HG02870 (cell line): ENCODE data around the gene YOD1.

ENCODE experiments used
- ATAC-seq: cut with Tn5 transposase; IDR thresholded peaks from one replicate; pipeline ENCODE4 v1.9.1; 2021; ENCODE audit warnings: mild to moderate bottlenecking, moderate library complexity; ENCODE audit not compliant: unreplicated experiment

Gene YOD1

DNA sequence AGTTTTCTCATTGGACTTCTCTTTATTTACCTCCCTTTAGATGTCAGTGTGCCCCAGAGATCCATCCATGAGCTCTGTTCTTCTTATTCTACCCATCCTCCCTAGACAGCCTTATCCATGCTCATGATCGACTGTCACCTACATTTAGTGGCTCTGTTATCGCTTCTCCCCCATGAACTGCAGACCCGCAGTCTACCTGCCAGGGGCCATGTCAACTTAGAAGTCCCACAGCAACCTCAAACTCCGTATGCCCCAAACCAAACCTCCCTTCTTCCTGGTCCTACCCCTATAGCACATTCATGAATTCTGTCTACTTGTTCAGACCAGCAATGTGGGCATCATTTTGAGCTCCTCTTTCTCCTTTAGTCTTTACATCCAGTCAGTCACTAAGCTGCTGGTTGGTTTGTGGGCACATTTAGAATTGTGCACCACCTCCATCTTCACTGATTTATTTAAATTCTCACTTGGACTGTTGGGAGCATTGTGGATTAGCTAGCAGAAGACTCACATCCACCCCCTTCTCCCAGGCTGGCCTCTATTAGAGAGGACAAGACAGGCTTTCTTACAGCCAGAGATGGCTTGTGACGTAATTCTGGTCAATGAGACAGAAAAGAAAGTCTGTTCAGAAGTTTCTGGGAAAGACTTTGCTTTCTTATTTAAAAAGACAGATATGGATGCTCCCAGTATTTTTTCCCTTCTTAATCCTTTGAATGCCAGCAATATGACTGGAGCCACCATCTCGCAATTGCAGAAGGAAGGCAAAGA, 37.5 kb downstream of the YOD1 start:
- no peak for ATAC-seq

GRCh38 chr1:207010726-207011125, 40.3 kb downstream of the YOD1 start:
- no peak for ATAC-seq

DNA sequence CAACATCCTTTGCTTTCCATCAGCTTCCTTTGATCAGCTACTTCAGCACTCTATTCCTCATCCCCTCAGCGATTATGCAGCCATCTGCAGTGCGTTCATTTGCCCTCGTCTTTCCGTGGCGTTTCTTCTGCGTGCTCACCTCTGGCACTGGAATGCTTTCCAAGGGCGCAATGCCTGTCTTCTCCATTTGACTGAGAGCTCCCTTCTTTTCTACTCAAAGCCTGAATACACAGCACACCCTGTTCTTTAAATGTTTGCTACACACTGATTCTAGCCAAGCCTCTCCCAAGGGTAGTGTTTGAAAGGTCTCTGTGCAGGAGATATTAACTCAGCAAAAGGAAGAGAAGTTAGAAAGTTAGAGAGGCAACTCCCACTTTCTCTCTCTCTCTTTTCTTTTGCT, 41.1 kb downstream of the YOD1 start:
- no peak for ATAC-seq

- no peak for ATAC-seq
Observed at GRCh38 chr1:207009182-207009850, 41.7 kb downstream of the YOD1 start.

DNA sequence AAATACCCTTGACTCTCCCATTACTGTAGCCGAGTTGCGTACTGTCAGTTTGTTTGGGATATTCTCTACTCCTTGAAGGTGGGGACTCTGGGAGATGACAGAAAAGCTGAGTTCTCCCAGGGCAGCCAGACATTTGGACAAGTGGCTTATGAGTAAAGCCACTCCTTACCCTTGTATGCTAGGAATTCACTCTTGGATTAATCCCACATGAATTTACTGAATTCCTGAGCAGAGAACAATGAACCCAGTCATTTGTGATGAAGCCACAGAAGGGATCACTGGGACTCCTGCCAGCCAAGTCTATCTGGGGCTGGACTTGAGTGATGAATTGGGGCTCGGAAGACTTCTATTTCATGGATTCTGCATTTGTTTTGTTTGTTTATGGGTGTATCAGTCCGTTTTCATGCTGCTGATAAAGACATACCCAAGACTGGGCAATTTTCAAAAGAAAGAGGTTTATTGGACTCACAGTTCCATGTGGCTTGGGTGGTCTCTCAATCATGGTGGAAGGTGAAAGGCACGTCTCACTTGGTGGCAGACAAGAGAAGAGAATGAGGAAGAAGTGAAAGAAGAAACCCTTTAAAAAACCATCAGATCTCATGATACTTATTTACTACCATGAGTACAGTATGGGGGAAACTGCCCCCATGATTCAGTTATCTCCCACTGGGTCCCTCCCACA, 43.5 kb downstream of the YOD1 start:
- ATAC-seq, result no peak

DNA sequence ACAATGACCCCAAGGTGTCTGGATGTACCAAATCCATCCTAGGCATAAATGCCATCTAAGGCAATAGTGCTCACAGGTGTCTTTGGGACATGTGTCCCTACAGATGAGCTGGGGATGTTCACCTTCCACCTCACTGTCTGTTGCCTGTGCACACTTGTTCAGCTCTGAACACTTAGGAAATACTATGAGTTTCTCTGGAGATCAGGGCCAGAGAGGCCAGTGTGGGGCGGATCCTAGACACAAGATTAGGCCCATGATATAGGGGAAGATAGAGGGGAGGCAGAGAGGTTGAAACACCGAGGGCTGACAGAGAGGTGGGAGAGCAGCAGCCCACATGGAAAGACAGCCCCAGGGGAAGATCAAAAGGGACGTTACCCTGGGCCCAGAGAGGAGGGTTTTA, 44.1 kb downstream of the YOD1 start:
- no peak for ATAC-seq

GRCh38 chr1:207006083-207006482, 44.9 kb downstream of the YOD1 start:
- no peak for ATAC-seq

GRCh38 chr1:207004931-207005830, 45.8 kb downstream of the YOD1 start:
- ATAC-seq, result no peak

DNA sequence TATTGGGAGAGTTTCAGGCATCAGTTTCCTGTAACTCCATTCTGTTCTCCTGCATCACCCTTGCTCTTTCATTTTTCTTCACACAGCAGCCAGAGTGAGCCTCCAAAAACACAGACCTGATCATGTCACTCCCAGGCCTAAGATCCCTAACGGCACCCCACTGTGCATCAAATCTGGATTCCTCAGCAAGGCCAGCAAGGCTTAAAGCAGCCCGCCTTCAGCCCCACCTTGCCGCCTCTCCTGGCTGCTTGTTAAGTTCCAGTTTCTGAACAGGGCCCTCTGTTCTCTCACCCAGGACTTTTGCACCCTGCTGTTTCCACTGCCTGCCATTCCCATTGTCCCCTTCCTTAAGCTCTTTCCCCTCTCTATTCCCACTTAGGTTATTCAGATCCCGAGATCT, 47.8 kb downstream of the YOD1 start:
- no peak for ATAC-seq

GRCh38 chr1:207002724-207003146, 48.3 kb downstream of the YOD1 start:
- no peak for ATAC-seq

- ATAC-seq, result no peak
Observed at GRCh38 chr1:207001492-207002245, 49.3 kb downstream of the YOD1 start.

- ATAC-seq, result no peak
Observed at GRCh38 chr1:207000651-207001291, 50.2 kb downstream of the YOD1 start.

GRCh38 chr1:206998816-206999215, 52.2 kb downstream of the YOD1 start:
- ATAC-seq, result no peak
